ENCODE data around the gene SOAT2.

DNA sequence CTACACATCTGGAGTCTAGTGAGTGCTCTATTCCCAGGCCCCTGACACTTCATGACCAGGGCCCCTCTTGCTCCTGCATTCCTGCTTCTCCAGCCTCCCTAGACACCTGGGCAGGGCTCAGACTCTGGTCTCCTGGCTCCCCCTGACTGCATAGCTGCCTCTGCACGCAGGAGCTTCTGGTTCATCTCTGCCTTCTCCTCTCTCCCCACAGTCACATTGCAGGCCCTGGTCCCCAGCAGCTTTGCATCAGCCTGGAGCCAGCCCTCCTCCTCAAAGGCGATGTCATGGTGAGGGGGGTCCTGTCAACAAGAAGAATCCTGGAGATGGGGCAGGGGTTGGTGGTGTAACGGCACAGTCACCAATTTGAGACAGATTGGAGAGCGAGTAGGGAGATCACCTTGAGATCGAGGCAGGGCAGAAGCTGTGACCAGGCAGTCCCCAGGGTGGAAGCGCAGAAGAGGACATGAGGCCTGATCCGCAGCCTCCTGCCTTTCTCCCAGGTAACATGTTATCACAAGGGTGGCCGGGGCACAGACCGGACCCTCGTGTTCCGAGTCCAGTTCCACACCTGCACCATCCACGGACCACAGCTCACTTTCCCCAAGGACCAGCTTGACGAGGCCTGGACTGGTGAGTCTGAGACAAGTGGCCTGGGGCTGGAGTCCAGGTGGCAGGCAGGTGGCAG, 45.3 kb upstream of the SOAT2 start:
- no peak for TF ChIP-seq POLR2AphosphoS5 (IDR thresholded peaks at IDR 0.05; ENCODE audit: low read depth, low read length)
- TF ChIP-seq, protein P1, sequence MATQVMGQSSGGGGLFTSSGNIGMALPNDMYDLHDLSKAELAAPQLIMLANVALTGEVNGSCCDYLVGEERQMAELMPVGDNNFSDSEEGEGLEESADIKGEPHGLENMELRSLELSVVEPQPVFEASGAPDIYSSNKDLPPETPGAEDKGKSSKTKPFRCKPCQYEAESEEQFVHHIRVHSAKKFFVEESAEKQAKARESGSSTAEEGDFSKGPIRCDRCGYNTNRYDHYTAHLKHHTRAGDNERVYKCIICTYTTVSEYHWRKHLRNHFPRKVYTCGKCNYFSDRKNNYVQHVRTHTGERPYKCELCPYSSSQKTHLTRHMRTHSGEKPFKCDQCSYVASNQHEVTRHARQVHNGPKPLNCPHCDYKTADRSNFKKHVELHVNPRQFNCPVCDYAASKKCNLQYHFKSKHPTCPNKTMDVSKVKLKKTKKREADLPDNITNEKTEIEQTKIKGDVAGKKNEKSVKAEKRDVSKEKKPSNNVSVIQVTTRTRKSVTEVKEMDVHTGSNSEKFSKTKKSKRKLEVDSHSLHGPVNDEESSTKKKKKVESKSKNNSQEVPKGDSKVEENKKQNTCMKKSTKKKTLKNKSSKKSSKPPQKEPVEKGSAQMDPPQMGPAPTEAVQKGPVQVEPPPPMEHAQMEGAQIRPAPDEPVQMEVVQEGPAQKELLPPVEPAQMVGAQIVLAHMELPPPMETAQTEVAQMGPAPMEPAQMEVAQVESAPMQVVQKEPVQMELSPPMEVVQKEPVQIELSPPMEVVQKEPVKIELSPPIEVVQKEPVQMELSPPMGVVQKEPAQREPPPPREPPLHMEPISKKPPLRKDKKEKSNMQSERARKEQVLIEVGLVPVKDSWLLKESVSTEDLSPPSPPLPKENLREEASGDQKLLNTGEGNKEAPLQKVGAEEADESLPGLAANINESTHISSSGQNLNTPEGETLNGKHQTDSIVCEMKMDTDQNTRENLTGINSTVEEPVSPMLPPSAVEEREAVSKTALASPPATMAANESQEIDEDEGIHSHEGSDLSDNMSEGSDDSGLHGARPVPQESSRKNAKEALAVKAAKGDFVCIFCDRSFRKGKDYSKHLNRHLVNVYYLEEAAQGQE (IDR thresholded peaks at IDR 0.05; ENCODE audit: insufficient read depth in 1 of 2, low read depth in 2 of 2, low read length in 2 of 2) = no peak
- TF ChIP-seq TAF1 (IDR thresholded peaks at IDR 0.05; ENCODE audit: borderline replicate concordance, insufficient read depth, low read length) = no peak
- TF ChIP-seq SIN3A (IDR thresholded peaks at IDR 0.05; ENCODE audit: borderline replicate concordance, insufficient read depth, low read length) = no peak
- TF ChIP-seq FOXP2 (optimal IDR thresholded peaks at IDR 0.05; ENCODE audit: borderline replicate concordance, extremely low read depth, extremely low read length, insufficient read depth) = no peak
